COLO829 (cell line): ENCODE data around the gene ZNF652.

Experiments used
- DNase-seq: peaks from one replicate; pipeline ENCODE4 v3.0.0; 2012; ENCODE audit warnings: low spot score

ZNF652 gene

DNA sequence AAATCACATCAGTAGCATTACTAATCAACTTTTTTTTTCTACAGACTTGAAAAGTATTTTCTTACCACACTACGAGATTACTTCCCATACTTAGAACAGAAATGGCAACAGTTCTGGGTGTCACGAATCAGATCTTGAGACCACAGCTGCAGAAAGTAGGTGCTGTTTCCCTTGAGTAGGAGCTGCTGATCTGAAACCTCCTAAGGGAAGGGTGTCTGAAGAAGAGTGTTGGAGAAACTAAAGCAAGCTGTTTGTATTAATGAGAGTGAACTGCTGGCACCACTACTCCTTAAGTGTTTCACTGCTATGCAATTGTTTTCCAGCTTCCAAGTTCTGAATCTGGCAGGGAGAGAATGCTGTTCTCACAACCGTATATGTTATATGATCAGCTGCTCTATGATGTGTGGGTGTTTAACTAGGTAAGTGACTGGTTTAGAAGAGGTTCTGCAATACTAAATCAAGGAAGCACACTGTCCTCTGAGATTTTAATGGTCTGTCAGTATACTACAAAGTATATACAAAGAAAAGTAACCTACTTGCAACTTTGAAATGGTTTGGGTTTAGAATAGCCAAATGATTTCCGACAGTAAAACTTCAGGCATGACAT is 3.3 kb downstream of the ZNF652 start:
- DNase-seq = no peak

DNA sequence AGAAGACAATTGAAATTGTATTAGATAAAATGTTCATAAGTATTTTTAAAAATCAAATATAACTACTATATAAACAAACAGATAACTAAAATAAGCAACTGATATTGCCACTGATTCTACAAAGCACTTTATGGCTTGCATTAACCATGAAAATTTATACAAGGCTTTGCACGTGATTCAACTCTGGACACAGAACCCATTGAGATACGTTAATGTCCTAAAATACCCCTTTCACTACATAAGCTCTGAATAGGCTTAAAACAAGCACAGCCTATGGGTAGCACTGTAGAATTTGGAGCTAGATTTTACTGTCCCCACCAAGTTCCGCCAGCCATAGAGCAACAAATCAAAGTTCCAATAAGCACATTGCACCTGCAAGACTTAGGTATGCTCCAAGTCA is 4.5 kb downstream of the ZNF652 start:
- DNase-seq = no peak

DNA sequence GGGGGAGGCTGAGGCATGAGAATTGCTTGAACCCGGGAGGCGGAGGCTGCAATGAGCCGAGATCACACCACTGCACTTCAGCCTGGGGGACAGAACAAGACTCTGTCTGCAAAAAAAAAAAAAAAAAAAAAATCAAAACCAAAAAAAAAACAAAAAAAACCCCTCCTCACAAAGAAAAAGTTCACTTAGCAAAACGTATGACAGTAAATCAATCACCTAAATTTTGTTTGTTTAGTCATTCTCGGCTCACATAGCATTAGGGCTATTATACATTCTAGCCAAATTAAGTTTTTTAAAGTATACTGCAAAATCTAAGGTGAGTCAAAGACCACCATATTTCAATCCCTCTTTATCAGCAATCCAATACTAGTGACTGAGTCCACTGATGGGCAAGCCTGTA is 5.7 kb downstream of the ZNF652 start:
- DNase-seq = no peak

DNA sequence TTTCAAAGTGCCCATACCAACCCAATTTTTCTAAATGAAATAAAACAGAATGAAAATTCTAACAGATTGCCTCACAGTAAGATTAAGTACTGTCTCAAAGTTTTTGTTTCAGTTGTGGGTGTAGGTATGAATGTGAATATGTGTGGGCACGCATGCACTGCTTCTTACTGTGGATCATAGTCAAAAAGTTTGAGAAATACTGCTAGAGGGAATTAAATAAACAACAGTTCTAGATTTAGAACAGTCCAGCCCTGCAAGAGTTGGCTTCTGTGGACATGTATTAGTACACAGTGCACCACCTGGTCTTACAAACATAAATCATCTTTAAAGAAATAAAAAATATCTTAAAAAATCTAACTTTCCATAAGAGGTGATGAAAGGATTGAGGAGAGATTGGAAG is 8.4 kb downstream of the ZNF652 start:
- DNase-seq = no peak

DNA sequence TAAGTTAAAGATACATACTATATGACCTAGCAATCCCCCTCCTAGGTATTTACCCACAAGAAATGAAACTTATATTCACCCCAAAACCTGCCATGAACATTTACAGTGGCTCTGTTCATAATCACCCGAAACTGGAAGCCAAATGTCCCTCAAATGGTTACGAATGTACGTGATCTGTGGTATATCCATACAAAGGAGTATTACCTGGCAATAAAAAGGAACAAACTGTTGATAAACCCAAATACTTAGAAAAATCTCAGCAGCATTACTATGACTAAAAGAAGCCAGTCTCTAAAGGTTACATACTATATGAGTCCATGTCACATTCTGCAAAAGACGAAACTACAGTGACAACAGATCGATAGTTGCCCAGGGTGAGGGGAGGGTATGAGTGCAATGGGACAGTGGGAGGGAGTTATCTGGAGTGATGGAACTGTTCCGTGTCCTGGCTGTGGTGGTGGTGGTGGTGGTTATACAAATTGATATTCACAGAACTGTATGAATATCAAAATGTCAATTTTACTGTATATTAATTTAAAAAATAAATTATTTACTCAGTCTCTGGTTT is 9.4 kb downstream of the ZNF652 start:
- DNase-seq = no peak

DNA sequence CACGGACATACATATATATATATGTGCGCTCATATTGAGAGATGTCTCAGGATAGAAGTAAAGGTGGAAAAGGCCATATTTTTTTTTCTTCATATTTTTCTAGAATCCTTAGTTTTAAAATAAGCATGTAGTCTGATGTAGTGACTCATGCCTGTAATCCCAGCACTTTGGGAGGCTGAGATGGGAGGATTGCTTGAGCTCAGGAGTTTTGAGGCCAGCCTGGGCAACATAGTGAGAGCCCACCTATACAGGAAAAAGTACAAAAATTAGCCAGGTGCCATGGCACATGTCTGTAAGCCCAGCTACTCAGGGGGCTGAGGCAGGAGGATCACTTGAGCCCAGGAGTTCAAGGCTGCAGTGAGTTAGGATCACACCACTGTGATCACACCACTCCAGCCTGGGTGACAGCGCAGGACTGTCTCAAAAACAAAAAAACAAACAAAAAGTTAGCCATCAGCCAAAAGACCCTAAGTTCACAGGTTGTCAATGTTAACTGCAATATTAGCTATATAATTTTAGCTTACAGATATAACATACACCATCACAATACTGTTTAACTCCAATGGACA is 10.4 kb downstream of the ZNF652 start:
- DNase-seq = no peak

DNA sequence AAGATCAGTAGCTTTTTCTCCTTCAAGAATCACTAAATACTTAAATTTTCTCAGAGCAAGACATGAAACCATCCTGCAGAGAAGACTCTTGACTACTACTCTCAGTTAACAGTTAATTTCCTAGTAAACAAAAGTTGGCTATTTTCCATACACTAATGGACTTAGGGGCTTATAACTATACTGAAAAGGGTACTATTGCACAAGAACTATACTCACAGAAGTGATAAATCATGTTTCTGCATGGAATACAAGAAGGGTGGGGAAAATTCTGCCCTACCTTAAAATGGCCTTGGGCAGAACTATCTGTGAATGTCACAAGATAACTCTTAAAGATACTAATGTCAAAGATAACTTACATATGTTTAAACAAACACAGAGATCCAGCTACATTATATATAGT is 12.5 kb downstream of the ZNF652 start:
- DNase-seq = no peak

DNA sequence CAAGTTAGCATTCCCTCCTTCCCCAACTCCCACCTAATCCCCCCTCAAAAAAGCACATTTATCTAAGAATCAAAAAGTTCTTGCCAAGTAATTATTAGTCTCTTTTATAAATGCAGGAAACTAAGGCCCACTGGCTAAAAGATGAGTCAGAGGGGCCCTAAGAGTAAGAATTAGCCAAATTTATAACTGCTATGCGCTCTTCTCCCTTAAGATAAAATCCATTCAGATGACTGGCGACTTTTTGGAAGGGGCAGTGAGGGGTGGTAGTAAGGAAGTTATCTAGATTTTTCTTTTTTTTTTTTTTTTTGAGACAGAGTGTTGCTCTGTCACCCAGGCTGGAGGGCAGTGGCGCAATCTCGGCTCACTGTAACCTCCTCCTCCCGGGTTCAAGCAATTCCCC is 17.1 kb downstream of the ZNF652 start:
- DNase-seq = no peak

DNA sequence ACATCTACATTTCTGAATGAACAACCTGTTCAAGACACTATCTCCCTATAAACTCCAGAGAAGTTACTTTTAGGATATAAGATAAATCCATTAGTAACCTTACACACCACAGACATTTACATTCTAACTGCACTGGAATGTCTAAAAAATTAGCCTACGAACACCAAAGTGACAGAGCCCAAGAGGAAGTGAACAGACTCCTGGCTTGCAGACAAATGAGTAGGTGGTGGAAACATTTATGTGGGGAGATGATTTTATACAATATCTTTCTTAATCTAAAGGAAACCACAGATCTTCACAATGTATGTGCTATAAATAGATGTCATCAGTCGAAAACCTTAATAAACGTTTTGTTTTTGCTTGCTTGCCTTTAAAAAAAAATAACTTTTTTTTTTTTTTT is 18.8 kb downstream of the ZNF652 start:
- DNase-seq = peak; percentile 43

DNA sequence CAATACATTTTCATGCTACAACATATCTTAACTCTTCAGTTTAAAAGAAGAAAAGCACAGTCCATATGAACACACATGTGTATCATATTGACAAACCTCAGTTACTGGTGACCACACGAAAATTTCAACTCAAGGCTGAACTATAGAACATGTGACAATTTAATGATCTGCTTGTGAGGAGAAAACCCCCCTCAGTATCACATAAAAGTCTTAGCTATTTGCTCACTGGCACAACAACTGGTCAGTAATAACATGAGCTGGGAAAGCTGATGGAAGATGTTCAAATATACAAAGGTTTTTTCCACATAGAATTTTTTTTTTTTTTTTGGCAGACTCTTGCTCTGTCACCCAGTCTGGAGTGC is 19.5 kb downstream of the ZNF652 start:
- no peak for DNase-seq

DNA sequence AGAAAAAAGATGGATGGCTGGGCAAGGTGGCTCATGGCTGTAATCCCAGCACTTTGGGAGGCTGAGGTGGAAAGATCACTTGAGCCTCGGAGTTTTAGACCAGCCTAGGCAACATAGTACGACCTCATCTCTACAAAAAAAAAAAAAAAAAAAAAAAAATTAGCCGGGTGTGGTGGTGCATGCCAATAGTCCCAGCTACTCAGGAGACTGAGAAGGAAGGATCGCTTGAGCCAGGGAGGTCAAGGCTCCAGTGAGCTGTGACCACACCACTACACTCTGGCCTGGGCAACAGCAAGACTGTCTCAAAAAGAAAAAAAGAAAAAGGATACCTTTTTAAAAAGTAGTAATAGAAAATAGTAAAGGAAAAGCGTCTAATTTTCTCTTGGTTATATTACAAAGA is 20.7 kb downstream of the ZNF652 start:
- DNase-seq = no peak

DNA sequence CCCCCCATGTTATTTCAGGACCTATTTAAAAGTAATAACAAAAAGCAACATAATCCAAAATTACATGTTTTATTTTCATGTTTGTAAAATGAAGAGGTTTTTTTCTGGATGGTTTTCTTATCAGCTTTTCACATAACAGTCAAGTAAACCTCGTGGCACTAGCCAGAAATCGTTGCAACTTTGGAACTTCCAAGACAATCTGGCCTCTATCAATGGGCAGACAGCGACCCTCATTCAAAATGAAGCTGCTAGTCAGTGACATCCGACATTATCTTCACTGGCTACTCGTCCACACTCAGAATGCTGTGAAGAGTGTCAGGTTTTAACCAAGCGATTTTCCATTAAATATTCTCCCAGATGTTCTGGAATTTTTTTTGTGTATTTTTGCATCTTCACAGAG is 22.7 kb downstream of the ZNF652 start:
- DNase-seq = no peak

DNA sequence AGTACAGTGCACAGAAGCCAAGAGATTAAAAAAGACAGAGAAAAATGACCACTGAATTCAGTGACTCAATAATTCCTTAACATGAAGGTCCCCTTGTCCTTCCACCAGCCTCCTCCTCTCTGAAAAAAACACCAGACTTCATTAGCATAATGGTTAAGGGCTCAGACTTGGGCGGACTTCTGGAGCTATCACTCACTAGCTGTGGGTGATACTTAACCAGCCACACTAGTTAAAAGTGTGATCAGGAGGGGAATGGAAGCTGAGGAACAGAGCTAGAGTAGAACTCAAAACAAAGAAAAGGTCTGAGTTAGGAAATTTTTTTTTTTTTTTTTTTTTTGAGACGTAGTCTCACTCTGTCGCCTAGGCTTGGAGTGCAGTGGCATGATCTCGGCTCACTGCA is 23.2 kb downstream of the ZNF652 start:
- peak; percentile 42 for DNase-seq

DNA sequence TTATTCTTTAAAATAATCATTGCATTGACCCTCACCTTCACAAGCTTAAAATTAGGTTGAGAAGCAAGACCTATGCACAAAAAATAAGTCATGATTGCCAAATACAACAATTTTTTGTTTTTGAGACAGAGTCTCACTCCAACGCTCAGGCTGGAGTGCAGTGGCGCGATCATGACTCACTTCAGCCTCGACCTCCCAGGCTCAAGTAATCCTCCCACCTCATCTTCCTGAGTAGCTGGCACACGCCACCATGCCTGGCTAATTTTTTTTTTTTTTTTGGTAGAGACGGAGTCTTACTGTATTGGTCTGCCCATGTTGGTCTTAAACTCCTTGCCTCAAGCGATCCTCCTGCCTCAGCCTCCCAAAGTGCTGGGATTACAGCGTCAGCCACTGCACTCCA is 24.2 kb downstream of the ZNF652 start:
- no peak for DNase-seq

DNA sequence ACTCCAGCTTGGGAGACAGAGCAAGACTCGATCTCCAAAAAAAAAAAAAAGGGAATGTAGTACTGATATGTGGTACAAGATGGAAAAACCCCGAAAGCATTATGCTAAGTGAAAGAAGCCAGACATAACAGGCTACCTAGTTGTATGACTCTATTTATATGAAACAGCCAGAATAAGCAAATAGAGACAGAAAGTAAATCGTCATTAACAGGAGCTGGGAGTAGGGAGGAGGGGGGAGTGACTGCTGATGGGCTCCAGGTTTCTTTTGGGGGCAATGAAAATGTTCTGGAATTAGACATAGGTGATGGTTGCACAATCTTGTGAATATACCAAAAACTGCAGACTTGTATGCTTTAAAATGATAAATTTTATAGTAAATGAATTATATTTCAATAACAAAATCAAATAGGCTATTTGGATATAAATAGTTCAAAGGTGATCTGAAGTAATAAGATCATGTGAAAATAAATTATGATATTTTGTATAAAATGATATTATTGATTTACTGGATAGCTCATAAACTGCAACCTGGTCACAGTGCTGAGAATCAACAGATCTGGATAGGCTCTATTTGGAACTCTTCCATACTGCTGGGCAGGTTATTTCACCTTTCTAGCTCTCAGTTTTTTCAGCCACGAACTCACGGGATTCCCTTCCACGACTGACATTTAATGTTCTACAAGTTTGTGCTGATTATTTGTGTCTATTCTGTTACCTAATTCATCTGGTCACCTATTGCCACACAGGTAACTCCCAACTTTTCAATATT is 27.1 kb downstream of the ZNF652 start:
- DNase-seq = no peak

DNA sequence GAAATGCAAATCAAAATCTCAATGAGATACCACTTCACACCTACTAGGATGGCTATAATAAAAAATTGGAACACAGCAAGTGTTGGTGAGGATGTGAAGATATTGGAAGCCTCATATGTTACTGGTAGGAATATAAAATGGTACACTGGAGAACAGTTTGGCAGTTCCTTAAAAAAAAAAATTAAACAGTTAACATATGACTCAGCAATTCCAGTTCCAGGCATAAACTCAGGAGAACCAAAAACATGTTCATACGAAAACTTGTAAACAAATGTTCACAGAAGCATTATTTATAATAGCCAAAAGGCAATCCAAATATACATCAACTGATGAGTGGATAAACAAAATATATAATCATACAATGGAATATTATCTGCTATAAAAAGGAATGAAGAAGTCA is 28.2 kb downstream of the ZNF652 start:
- DNase-seq = no peak

DNA sequence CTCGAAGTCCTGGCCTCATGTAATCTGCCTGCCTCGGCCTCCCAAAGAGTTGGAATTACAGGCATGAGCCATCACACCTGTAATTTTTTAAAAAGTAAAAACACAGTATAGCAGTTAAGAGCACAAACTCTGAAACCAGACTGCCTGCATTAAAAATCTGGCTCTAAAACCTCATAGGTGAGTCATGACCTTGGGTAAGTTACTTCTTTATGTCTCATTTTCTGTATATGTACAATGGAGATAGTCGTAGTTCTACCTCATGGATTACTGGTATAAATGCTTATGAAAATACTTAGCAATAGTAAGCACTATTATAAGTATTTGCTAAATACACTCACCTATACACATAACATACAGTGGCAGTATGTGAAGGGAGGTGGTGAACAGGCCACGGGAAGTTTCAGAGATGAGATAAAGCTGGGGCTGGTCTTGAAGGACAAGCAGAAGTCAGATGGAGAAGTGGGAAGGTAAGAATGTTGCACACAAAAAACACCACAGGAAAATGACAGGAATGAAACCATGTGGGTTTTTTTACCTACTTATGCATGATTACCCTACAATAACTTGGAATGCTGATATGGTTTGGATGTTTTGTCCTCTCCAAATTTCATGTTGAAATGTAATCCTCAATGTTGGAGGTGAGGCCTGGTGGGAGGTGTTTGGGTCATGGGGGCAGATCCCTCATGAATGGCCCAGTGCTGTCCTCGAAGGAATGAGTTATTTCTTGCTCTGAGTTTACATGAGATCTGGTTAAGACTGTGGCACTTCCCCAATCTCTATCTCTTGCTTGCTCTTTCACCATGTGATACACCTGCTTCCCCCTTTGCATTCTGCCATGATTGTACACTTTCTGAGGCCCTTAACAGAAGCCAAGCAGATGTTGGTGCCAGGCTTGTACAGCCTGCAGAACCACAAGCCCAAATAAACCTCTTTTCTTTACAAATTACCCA is 33.9 kb downstream of the ZNF652 start:
- DNase-seq = no peak

DNA sequence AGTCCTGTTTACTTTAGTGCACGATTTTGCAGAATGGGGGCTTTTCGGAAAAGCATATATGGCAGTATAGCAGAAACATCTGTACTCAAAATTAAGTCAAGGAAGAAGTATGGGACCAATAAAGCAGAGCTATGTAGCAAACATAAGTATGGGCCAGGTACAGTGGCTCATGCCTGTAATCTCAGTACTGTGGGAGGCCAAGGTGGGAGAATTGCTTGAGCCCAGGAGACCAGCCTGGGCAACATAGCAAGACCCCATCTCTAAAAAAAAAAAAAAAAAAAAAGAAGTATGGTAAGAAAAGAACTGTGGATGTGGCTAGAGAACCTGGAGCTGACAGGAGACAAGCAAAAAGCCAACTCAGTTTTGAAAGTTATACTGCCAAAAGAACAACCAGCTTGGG is 36.1 kb downstream of the ZNF652 start:
- DNase-seq = no peak

DNA sequence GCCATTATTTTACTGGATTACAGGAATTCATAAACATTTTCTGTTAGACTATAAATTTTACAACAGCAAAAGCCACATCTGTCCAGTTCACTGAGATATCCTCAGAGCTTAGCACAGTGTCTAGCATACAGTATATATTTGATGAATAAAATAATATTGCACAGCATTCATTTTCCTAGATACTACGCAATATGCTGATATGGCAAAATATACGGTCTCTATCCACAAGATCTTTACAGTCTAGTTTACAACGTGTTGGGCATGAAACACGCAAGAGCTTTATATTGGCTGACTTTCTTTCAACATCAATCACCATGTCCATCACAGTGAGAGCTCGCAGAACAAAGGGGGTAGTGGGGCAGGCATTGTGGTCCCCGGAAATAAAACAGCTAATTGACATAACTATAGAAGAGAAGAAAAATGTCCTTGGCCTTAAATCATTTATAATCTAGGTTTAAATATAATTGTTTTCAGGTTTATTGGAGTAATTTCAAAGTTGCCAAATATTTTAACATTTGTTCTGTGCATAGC is 43.5 kb downstream of the ZNF652 start:
- DNase-seq = no peak

DNA sequence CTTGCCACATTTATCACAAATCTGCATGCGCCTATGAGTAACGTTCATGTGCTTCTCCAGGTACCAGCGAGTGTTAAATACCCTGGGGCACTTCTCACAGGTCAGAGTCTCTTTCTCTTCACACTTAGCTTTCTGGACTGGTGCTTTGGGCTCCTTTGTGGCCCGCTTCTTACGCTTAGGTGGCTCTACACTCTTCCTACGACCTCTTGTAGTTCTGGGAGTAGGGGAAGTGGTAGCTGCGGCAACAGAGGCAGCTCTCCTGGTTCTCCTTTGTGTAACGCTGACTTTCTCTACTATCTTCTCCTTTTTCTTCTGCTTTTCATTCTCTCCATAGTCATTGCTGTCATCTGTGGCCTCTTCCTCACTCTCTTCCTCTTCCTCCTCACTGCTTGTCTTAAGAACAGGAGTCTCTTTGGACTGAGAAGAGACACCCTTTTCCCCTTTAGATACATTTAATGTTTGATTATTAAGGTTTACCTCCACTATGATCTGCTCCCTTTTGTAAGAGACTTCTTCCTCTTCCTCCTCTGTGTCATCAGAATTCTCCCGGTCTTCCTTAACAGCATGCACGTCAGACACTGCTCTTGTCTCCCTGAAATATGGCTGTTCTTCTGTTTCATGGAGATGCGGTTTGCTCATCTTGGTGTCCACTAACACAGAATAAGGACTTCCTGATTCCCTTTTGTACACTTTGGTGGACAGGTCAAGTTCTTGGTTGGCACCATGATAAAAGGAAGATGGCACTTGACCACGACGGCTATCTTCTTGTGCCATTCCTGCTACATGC is 45.0 kb downstream of the ZNF652 start:
- no peak for DNase-seq

DNA sequence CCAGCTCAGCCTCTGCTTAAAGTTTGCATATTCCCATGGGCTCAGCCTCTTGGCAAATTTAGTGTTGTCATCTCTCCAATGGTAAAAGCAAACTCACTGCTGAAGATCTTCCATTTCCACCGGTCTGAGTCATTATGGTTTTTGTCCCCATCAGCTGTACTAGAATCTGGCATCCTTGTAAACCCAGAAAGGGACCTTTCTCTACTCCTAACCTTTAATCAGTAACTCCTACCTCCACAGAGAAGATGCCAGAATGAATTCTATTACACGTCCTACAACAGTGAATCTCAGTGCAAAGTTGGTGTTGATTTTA is 45.8 kb downstream of the ZNF652 start:
- DNase-seq = no peak
